GM12801 (cell line): ENCODE measurements around the gene WDR20.

Experiments used
- TF ChIP-seq, protein P1 (sequence below): IDR thresholded peaks from one replicate; pipeline ENCODE4 v1.5.1; 2011; ENCODE audit warnings: control low read depth; ENCODE audit not compliant: insufficient read length; ENCODE audit errors: extremely low read depth

The WDR20 gene

DNA sequence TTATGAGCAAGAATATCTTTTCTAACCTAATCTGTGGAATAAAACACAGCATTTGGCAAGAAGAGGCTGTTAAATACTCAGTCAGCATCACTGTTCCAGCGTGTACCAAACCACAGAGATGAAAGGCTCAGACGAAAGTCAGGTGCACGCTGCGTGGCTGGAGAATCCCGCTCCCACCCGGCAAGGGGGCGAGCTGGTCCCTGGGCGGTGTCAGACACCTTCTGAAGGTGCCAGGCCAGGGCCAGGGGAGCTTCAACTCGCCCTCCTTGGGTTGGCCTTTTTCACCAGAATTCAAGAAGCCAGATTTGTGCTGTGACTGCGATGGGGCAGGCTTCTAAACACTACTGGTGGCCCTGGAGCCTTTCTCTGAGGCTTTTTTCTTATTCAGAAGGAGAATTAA lies 73.1 kb downstream of the WDR20 start:
- TF ChIP-seq, protein P1, sequence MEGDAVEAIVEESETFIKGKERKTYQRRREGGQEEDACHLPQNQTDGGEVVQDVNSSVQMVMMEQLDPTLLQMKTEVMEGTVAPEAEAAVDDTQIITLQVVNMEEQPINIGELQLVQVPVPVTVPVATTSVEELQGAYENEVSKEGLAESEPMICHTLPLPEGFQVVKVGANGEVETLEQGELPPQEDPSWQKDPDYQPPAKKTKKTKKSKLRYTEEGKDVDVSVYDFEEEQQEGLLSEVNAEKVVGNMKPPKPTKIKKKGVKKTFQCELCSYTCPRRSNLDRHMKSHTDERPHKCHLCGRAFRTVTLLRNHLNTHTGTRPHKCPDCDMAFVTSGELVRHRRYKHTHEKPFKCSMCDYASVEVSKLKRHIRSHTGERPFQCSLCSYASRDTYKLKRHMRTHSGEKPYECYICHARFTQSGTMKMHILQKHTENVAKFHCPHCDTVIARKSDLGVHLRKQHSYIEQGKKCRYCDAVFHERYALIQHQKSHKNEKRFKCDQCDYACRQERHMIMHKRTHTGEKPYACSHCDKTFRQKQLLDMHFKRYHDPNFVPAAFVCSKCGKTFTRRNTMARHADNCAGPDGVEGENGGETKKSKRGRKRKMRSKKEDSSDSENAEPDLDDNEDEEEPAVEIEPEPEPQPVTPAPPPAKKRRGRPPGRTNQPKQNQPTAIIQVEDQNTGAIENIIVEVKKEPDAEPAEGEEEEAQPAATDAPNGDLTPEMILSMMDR = no peak

DNA sequence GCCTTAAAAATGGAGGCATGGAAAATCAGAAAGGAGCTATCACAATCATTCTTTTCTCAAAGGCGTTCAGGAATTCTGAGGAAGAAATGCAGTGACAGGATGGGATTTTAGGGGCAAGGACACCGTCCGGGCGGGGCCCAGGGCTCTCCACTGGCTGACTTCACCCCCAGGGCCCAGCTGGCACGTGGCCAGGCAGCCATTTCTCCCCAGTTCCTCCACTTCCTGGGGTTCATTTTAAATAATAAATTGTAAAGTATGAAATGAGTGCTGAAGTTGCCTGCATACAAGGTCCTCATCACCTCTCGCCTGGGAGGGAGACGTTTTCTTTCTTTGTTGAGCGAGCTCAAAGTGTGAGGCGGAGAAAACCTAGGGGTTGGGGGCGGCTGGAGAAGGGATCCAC lies 73.8 kb downstream of the WDR20 start:
- TF ChIP-seq, protein P1 = no peak

DNA sequence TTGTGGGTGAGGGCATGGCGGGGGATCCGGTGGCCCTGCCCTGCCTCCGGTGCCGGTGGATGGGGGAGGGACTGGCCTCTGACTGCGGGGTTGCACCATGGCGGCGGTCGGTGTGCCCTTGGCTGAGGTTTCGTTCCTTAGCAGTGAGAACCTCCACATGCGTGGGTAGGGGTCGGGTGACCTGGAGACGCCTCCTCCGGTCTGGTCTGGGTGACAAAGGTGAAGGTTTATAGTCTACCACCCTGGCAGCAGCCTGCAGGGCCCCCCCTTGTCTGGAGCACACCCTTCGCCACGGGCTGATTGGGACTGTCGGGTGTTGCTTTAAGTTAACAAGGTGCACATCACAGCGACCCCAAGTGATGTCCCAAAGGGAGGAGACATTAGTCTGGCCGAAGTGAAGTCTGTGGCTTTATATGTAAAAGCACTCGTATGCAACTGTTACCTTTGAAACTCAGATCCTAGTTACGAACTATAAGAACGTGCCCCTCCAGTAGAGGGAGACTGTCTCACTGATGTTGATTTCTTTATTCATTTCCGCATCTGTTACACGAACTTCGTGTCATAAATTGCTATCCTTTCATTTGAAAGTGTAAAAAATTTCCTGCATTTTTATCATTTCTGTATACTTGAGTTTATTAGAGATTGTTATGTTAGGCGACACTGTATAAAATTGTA lies 74.4 kb downstream of the WDR20 start:
- TF ChIP-seq, protein P1 = no peak

DNA sequence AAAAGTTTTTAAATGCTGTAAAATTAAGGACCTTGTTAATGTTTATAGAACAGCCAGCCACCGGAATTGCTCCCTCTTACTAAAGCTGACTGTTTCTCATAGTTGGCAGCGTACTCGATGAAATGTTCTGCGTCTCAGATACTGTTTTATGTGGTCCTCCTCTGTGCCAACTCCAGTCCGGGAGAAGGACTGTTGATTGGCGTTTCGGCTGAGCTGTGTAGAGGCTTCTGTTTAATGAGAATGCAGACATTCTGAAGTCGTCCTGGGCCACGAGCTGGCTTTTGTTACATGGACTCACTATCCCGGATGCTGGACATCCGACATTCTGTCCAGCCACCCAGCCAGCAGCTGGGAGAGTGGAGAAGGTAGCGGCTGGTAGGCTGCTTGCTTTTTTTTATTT lies 75.4 kb downstream of the WDR20 start:
- TF ChIP-seq, protein P1 = no peak

DNA sequence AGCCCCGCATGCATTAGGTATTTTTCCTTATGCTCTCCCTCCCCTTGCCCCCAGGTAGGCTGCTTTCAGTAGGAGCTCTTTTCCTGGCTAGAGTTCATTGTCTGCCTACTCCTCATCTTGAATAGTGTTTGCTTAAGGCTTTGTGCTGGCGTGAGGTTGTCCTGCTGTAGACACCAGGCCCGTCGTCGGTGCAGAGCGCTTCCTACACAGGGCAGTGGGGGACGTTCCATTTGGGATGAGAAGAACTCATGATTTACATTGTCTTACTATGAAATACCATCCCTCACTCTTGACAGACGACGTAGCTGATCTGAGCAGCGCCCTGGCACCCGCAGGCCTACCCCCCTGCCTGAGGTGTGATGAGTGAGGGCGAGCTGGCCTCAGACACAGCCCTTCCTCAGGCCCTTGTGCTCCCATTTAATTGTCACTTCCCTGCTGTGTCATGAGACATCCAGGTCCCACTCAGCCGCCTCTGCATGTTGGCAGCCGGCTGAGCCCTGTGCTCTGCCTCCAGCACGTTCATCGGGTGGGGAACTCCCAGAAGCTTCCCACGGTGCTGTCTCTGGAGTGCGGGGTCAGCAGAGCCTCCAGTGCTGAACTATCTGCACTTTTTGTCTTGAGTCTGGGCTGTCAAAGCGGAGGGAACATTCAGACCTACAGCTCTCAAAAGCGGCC lies 76.0 kb downstream of the WDR20 start:
- TF ChIP-seq, protein P1 = no peak

DNA sequence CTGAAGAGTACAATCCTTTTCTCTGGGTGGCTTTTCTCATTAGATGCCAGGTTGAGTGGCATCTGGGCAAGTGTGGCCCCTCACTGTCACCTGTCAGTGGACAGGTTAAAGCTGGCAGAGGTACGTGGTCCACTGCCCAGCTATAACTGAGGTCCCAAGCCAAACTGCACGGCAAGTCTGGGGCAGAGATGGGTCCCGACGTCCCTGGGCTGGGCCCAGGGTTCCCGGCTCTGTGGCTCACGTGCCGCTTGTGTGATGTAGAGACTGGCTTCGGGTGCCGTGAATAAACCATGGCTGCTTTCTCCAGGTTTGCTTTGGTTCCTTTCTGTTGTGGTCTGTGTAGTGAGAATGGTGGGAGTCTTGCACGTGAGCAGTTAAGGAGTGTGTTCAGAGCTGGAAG lies 77.7 kb downstream of the WDR20 start:
- TF ChIP-seq, protein P1 = no peak

DNA sequence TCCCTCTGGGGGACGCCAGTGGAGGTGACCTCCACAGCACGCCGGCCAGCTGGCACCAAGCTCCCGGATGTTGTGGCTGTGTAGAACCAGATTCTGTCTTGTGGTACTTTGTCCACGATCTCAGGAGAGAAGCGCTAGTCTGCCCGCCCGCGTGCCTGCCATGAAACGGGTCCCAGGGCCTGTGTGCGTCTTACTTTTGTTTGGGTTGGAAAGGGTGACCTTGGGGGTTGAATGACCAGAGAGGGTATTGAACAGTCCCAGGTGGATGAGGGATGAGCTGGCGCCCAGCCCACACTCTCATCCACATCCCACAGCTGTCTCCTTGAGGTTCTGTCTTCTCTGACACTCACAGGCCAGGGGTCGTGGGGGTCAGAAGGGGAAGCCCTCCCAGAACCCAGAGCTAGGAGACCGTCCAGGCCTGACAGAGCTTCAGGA lies 78.3 kb downstream of the WDR20 start:
- TF ChIP-seq, protein P1 = no peak
